ENCODE results near the gene ZNF346.

ZNF346 gene

DNA sequence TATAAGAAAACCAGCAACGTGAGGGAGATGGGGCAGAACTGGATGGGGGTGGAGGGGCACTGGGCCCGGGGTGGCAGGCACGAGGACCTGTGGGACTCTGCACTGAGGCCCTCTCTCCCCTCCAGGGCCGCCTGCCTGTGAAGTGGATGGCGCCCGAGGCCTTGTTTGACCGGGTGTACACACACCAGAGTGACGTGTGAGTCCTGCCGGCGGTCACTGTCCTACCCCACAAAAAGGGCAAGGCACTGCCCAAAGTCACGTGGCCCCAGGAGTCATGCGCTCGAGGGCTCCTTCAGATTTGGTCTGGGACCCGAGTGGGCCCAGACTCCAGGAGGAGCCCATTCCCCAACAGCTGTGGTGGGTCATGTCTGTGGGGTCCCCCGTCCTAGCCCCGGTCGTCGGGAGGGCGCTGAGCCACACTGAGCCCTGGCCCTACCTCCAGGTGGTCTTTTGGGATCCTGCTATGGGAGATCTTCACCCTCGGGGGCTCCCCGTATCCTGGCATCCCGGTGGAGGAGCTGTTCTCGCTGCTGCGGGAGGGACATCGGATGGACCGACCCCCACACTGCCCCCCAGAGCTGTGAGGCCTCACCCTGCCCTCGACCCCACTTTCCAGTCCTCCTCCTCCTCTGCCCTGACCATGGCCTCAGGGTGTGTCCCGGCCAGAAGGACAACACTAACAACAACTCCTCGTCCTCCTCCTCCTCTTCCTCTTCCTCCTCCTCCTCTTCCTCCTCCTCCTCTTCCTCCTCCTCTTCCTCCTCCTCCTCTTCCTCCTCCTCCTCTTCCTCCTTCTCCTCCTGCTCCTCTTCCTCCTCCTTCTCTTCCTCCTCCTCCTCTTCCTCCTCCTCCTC is 73.9 kb downstream of the ZNF346 start:
- Histone ChIP-seq H3K27me3 (ENCODE audit: low read depth, low read length) (no peaks in the 10 kb centered on the region), H3K36me3 (ENCODE audit: control insufficient read depth in 1 of 2, insufficient read depth in 2 of 2, low read length in 2 of 2) (no peaks in the 10 kb centered on the region), H3K27ac (ENCODE audit: low read length) (no peak overlapping the region), H3K9me3 (ENCODE audit: control insufficient read depth in 1 of 2, low read length in 2 of 2) (no peaks in the 10 kb centered on the region), H3K4me1 (ENCODE audit: control insufficient read depth in 1 of 2, insufficient read depth in 2 of 2, low read length in 2 of 2) (peaks cover 0 to 15% of the 10 kb centered on the region in 2 donors), H3K4me3 (ENCODE audit: low read depth in 1 of 2, low read length in 2 of 2) (no peak overlapping the region)

DNA sequence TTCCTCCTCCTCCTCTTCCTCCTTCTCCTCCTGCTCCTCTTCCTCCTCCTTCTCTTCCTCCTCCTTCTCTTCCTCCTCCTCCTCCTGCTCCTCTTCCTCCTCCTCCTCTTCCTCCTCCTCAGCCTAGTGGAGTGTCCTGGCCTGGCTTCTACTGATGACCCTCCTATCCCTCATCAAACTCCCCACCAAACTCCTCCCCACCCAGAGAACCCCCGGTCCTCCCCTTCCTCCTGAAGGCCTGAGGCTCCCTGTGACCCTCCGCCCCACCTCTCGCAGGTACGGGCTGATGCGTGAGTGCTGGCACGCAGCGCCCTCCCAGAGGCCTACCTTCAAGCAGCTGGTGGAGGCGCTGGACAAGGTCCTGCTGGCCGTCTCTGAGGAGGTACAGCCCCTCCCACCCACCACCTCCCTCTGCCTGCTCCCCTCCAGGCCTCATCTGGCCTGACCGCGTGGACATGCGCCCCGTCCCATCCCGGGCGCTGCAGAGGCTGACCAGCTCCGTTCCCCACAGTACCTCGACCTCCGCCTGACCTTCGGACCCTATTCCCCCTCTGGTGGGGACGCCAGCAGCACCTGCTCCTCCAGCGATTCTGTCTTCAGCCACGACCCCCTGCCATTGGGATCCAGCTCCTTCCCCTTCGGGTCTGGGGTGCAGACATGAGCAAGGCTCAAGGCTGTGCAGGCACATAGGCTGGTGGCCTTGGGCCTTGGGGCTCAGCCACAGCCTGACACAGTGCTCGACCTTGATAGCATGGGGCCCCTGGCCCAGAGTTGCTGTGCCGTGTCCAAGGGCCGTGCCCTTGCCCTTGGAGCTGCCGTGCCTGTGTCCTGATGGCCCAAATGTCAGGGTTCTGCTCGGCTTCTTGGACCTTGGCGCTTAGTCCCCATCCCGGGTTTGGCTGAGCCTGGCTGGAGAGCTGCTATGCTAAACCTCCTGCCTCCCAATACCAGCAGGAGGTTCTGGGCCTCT is 74.8 kb downstream of the ZNF346 start:
- Histone ChIP-seq H3K27ac (ENCODE audit: low read length) (no peak overlapping the region), H3K4me3 (ENCODE audit: low read depth in 1 of 2, low read length in 2 of 2) (no peak overlapping the region), H3K9me3 (ENCODE audit: control insufficient read depth in 1 of 2, low read length in 2 of 2) (no peaks in the 10 kb centered on the region), H3K4me1 (ENCODE audit: control insufficient read depth in 1 of 2, insufficient read depth in 2 of 2, low read length in 2 of 2) (peaks cover 0 to 15% of the 10 kb centered on the region in 2 donors), H3K27me3 (ENCODE audit: low read depth, low read length) (no peaks in the 10 kb centered on the region), H3K36me3 (ENCODE audit: control insufficient read depth in 1 of 2, insufficient read depth in 2 of 2, low read length in 2 of 2) (no peaks in the 10 kb centered on the region)

DNA sequence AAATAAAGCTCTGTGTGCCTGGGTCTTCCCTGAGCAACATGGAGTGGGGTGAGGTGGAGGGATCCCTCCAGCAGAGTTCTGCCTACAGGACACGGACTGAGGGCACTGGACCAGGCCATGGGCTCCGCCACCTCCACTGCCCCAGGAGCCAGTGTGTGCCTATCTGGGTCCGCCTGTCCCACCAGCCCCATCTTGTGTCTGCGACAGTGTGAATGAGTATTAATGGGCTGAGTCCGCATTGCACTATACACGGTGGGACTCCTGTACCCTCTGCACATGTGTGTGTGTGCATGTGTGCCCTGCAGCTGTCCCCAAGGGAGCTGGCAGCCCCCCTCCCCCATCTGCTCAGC is 75.6 kb downstream of the ZNF346 start:
- no peak overlapping the region for H3K27ac ChIP-seq (ENCODE audit: low read length)

DNA sequence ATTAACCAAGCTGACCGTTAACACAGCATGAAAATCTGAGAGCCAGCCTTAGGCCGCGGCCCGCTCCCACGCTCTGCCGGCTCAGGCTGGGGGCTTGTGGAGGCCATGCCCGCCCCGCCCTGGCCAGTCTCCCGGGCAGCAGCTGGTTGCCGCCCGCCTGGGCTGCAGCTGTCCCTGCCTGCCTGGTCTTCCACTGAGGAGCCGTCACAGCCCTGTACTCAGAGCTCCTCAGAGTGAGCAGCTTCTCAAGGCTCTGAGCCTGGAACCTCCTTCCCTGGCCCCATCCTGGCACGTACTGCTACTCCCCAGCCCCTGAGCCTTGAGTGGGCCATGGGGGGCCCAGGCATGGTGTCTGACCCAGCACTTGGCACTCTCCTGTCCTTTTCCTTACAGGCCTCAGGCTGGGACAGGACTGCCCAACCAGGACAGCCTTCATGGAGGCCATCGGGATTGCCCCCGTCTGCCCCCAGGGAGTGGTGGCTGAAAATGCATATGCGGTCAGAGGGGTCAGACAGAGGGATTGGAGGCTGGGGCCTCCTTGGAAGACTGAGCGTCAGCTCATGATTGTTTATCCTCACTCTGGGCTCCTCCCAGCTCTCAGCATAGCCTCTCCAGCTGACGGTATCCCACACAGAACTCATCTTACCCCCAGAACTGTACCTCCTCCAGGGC is 76.1 kb downstream of the ZNF346 start:
- Histone ChIP-seq H3K4me1 (ENCODE audit: control insufficient read depth in 1 of 2, insufficient read depth in 2 of 2, low read length in 2 of 2) (peaks cover 0 to 15% of the 10 kb centered on the region in 2 donors), H3K27ac (ENCODE audit: low read length) (no peak overlapping the region)

More for the DNA sequence above, 75.6 kb downstream of the ZNF346 start:
- H3K4me1 ChIP-seq (ENCODE audit: control insufficient read depth in 1 of 2, insufficient read depth in 2 of 2, low read length in 2 of 2) = peaks cover 0 to 15% of the 10 kb centered on the region in 2 donors
- H3K27me3 ChIP-seq (ENCODE audit: low read depth, low read length) = no peaks in the 10 kb centered on the region
- H3K36me3 ChIP-seq (ENCODE audit: control insufficient read depth in 1 of 2, insufficient read depth in 2 of 2, low read length in 2 of 2) = no peaks in the 10 kb centered on the region
- H3K4me3 ChIP-seq (ENCODE audit: low read depth in 1 of 2, low read length in 2 of 2) = no peak overlapping the region
- H3K9me3 ChIP-seq (ENCODE audit: control insufficient read depth in 1 of 2, low read length in 2 of 2) = no peaks in the 10 kb centered on the region

DNA sequence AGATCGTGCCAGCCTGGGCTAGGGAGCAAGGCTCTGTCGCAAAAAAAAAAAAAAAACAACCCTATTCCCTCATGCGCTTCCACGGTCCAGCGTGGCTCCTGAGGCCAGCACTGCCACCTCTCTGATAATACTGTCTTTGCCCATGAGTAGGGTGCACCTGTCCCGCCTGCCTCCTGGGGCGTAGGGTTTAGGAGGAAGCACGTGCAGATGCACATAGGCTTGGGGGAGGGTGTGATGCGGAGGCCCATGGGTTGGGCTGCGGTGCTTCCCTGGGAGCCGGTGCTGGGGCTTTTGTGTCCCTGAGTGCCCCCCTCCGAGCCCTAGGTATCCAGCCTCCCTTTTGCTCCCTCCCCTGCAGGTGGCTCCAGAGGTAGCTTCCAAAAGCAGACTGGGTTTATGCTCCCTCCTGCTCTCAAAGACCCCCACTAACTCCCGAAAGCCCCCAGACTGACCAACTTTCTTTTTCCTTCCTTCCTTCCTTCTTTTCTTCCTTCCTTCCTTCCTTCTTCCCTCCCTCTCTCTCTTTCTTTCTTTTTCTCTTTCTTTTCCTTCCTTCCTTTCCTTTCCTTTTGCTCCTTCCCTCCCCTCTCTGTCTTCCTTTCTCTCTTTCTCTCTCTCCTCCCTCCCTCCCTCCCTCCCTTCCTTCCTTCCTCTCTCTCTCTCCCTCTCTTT is 77.1 kb downstream of the ZNF346 start:
- peaks cover 0 to 15% of the 10 kb centered on the region in 2 donors for H3K4me1 ChIP-seq (ENCODE audit: control insufficient read depth in 1 of 2, insufficient read depth in 2 of 2, low read length in 2 of 2)
- no peaks in the 10 kb centered on the region for H3K27me3 ChIP-seq (ENCODE audit: low read depth, low read length)
- no peak overlapping the region for H3K4me3 ChIP-seq (ENCODE audit: low read depth in 1 of 2, low read length in 2 of 2)
- H3K36me3 ChIP-seq (ENCODE audit: control insufficient read depth in 1 of 2, insufficient read depth in 2 of 2, low read length in 2 of 2) = no peaks in the 10 kb centered on the region
- H3K9me3 ChIP-seq (ENCODE audit: control insufficient read depth in 1 of 2, low read length in 2 of 2) = no peaks in the 10 kb centered on the region
- no peak overlapping the region for H3K27ac ChIP-seq (ENCODE audit: low read length)

More for the DNA sequence above, 76.1 kb downstream of the ZNF346 start:
- H3K36me3 ChIP-seq (ENCODE audit: control insufficient read depth in 1 of 2, insufficient read depth in 2 of 2, low read length in 2 of 2) = no peaks in the 10 kb centered on the region
- H3K9me3 ChIP-seq (ENCODE audit: control insufficient read depth in 1 of 2, low read length in 2 of 2) = no peaks in the 10 kb centered on the region
- H3K27me3 ChIP-seq (ENCODE audit: low read depth, low read length) = no peaks in the 10 kb centered on the region
- H3K4me3 ChIP-seq (ENCODE audit: low read depth in 1 of 2, low read length in 2 of 2) = no peak overlapping the region

DNA sequence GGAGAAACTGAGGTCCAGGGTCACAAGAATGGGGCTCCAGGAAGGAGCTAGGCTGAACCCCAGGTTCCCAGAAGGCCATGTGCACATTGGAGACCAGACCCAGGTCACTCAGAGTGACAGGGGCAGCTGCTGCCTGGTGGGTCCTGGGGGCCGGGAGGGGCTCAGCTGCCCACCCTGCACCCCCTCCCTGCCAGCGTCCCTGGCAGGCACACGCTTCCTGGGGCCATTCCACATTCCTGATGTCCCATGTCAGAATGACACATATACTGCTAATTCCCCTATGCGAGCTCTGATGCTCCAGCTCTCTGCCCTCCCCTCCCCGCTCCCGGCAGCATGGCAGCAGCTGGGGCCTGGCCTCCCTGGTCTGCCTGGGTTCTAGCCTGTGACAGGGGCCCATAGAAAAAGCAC is 78.2 kb downstream of the ZNF346 start:
- Histone ChIP-seq H3K27me3 (ENCODE audit: low read depth, low read length) (no peaks in the 10 kb centered on the region), H3K4me1 (ENCODE audit: control insufficient read depth in 1 of 2, insufficient read depth in 2 of 2, low read length in 2 of 2) (peaks cover 0 to 7% of the 10 kb centered on the region in 2 donors), H3K4me3 (ENCODE audit: low read depth in 1 of 2, low read length in 2 of 2) (no peak overlapping the region), H3K9me3 (ENCODE audit: control insufficient read depth in 1 of 2, low read length in 2 of 2) (no peaks in the 10 kb centered on the region), H3K27ac (ENCODE audit: low read length) (no peak overlapping the region), H3K36me3 (ENCODE audit: control insufficient read depth in 1 of 2, insufficient read depth in 2 of 2, low read length in 2 of 2) (no peaks in the 10 kb centered on the region)

DNA sequence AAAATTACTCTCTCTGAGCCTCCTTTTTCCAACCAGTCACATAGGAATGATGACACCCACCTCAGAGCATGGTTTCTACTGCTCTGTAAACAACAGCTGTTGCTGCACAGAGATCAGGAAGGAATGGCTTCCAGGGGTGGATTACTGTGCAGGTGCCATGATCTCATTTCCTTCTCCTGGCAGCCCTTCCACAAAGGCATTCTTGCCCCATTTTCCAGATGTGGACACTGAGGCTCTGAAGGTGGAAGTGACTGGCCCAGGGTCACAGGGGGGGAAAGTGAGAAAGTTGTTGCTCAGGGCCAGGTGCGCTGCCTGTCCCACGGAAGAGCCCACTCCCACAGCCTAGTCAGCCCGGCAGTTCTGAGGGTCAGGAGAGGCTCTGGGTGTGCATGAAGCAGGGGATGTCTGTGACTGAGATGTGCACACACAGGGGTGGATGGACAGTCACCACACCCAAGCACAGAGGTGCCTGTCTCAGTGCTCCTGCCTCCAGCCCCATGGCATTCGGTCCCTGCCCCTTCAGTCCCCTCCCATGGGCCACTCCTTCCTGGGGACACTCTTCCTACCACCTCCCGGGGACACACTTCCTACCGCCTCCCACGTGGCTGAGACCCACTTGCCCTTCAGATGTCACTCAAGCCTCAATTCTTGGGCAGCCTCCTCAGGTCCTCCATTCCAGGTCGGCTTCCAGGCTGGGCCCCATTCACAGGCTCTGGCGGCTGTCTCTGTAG is 81.2 kb downstream of the ZNF346 start:
- Histone ChIP-seq H3K4me3 (ENCODE audit: low read depth in 1 of 2, low read length in 2 of 2) (no peak overlapping the region), H3K27me3 (ENCODE audit: low read depth, low read length) (no peaks in the 10 kb centered on the region), H3K27ac (ENCODE audit: low read length) (no peak overlapping the region), H3K4me1 (ENCODE audit: control insufficient read depth in 1 of 2, insufficient read depth in 2 of 2, low read length in 2 of 2) (peaks cover 0 to 4% of the 10 kb centered on the region in 2 donors), H3K36me3 (ENCODE audit: control insufficient read depth in 1 of 2, insufficient read depth in 2 of 2, low read length in 2 of 2) (no peaks in the 10 kb centered on the region), H3K9me3 (ENCODE audit: control insufficient read depth in 1 of 2, low read length in 2 of 2) (no peaks in the 10 kb centered on the region)

DNA sequence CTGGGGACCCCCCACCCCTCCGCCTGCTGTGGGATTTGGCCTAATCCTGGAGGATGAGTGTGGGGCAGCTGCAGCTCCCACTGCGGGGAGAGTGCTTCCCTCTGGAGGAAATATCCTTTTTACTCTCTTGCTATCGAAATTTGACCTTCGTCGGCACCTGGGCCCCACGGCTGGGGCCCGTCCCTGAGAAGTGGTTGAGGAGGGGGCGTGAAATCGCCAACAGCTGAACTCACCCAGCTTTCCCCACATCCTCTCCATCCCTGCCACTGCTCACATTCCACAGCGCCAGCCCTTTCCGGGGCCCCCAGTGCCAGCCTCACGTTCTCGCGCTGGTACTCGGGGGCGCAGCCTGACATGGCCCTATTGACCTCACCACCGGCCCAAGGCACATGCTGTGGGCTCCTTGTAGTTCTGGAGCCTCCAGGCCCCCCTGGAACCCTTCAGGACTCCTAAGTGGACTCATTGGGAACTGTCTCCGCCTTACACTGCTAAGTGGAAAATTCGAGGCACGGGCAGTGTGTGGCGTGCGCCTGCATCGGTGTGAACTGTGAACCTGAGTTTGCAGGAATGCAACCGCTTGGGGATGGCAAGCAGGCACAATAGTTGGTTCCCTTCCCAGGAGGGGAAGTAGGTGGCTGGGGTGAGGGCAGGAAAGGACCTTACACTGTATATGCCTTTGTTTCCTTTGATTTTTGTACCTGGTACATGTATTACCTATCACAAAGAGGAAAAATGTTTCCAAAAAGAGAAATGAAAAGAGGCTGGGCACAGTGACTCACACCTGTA is 83.4 kb downstream of the ZNF346 start:
- H3K4me1 ChIP-seq (ENCODE audit: control insufficient read depth in 1 of 2, insufficient read depth in 2 of 2, low read length in 2 of 2) = peaks cover 0 to 2% of the 10 kb centered on the region in 2 donors
- no peaks in the 10 kb centered on the region for H3K36me3 ChIP-seq (ENCODE audit: control insufficient read depth in 1 of 2, insufficient read depth in 2 of 2, low read length in 2 of 2)
- no peak overlapping the region for H3K4me3 ChIP-seq (ENCODE audit: low read depth in 1 of 2, low read length in 2 of 2)
- no peak overlapping the region for H3K27ac ChIP-seq (ENCODE audit: low read length)
- no peaks in the 10 kb centered on the region for H3K27me3 ChIP-seq (ENCODE audit: low read depth, low read length)
- no peaks in the 10 kb centered on the region for H3K9me3 ChIP-seq (ENCODE audit: control insufficient read depth in 1 of 2, low read length in 2 of 2)

DNA sequence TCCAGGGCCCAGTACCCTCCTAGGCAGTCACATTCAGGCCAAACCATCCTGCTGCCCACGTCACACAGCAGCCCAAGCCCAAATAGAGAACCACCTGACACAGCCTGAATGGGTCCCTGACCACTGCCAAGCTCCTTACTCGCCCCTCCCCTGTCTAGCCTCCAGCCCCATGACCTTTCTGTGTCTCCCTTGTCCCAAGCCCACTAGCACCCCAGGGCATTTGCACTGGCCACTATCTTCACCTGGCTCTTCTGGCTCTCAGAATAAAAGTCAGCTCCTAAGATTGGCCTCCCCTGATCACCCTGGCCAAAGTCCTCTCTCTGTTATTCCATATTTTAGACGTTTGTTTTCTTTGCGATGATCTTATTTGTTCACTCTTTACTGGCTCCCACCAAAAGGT is 84.7 kb downstream of the ZNF346 start:
- no peak overlapping the region for H3K4me3 ChIP-seq (ENCODE audit: low read depth in 1 of 2, low read length in 2 of 2)

DNA sequence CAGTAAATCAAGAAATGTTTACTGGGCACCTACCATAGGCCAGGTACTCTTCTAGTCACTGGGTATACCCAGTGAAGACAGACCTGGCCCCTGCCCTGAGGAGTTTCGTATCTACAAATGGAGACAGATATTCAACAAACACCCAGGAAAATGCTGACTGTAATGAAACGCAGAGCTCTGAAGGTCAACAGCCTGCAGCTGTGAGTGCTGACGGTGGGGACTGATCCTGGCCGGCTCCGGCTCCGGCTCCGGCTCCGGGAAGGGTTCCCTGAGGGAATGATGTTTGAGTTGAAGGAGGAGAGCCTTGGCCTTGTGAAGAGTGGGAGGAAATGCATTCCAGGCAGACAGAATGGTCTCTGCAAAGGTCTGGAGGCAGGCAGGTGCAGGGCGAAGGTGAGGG is 87.3 kb downstream of the ZNF346 start:
- Histone ChIP-seq H3K36me3 (ENCODE audit: control insufficient read depth in 1 of 2, insufficient read depth in 2 of 2, low read length in 2 of 2) (no peaks in the 10 kb centered on the region), H3K27me3 (ENCODE audit: low read depth, low read length) (no peaks in the 10 kb centered on the region), H3K27ac (ENCODE audit: low read length) (no peak overlapping the region), H3K9me3 (ENCODE audit: control insufficient read depth in 1 of 2, low read length in 2 of 2) (no peaks in the 10 kb centered on the region), H3K4me1 (ENCODE audit: control insufficient read depth in 1 of 2, insufficient read depth in 2 of 2, low read length in 2 of 2) (peaks cover 4 to 11% of the 10 kb centered on the region in 2 donors), H3K4me3 (ENCODE audit: low read depth in 1 of 2, low read length in 2 of 2) (no peak overlapping the region)

More for the DNA sequence above, 84.7 kb downstream of the ZNF346 start:
- H3K27ac ChIP-seq (ENCODE audit: low read length) = no peak overlapping the region
- H3K4me1 ChIP-seq (ENCODE audit: control insufficient read depth in 1 of 2, insufficient read depth in 2 of 2, low read length in 2 of 2) = peaks cover 2 to 4% of the 10 kb centered on the region in 2 donors
- no peaks in the 10 kb centered on the region for H3K27me3 ChIP-seq (ENCODE audit: low read depth, low read length)
- H3K9me3 ChIP-seq (ENCODE audit: control insufficient read depth in 1 of 2, low read length in 2 of 2) = no peaks in the 10 kb centered on the region
- no peaks in the 10 kb centered on the region for H3K36me3 ChIP-seq (ENCODE audit: control insufficient read depth in 1 of 2, insufficient read depth in 2 of 2, low read length in 2 of 2)

All from muscle layer of duodenum (tissue), 2 donors.